ENCODE results near the gene EXOC6B. TPM values are rescaled to one million over a fixed set of nuclear protein-coding genes. Genes with fewer than 3 reads are reported as not detected.

The EXOC6B gene
- total and polyA plus RNA-seq, 11 donors = 18.4 to 192 (median 143) TPM

GRCh38 chr2:72414137-72414760 is 411.6 kb downstream of the EXOC6B start:
- intact Hi-C loops (cut with DNase I) = no loop called here
- H3K4me1 ChIP-seq = peaks cover 0 to 10% (median 0%) of the 10 kb centered on the region in 12 donors
- no peak overlapping the region for H3K4me3 ChIP-seq
- no peaks in the 10 kb centered on the region for H3K36me3 ChIP-seq
- 69 to 77% (median 72%) methylated on average over 2 of the region's 2 CpGs for WGBS, 4 donors
- H3K27me3 ChIP-seq = no peaks in the 10 kb centered on the region
- no peak overlapping the region for H3K27ac ChIP-seq
- TF ChIP-seq CTCF (IDR thresholded peaks at IDR 0.05) (no peak), POLR2A (IDR thresholded peaks at IDR 0.05) (no peak)
- DNase-seq = no peak
- ATAC-seq = no peak
- peaks cover 0 to 8% (median 0%) of the 10 kb centered on the region in 12 donors for H3K9me3 ChIP-seq

- Histone ChIP-seq H3K4me3 (no peak overlapping the region), H3K9me3 (peaks cover 0 to 11% (median 0%) of the 10 kb centered on the region in 12 donors), H3K27ac (no peak overlapping the region), H3K27me3 (no peaks in the 10 kb centered on the region), H3K4me1 (peaks cover 0 to 10% (median 0%) of the 10 kb centered on the region in 12 donors), H3K36me3 (no peaks in the 10 kb centered on the region)
- ATAC-seq = no peak
- intact Hi-C loops (cut with DNase I) = no loop called here
- no peak for DNase-seq
- WGBS, 4 donors = 90 to 97% (median 94%) methylated on average over 1 of the region's 1 CpG
- TF ChIP-seq POLR2A (IDR thresholded peaks at IDR 0.05) (no peak), CTCF (IDR thresholded peaks at IDR 0.05) (no peak)
These were observed 412.1 kb downstream of the EXOC6B start for GRCh38 chr2:72413716-72414115.

GRCh38 chr2:72412214-72412613 is 413.6 kb downstream of the EXOC6B start:
- ATAC-seq = no peak
- intact Hi-C loops (cut with DNase I) = no loop called here
- Histone ChIP-seq H3K4me1 (peaks cover 0 to 10% (median 0%) of the 10 kb centered on the region in 12 donors), H3K36me3 (no peaks in the 10 kb centered on the region), H3K9me3 (peaks cover 0 to 16% (median 0%) of the 10 kb centered on the region in 12 donors), H3K27ac (no peak overlapping the region), H3K27me3 (no peaks in the 10 kb centered on the region), H3K4me3 (no peak overlapping the region)
- 54 to 83% (median 63%) methylated on average over 1 of the region's 1 CpG for WGBS, 4 donors
- DNase-seq = no peak
- no peak for TF ChIP-seq CTCF (IDR thresholded peaks at IDR 0.05)
- no peak for TF ChIP-seq POLR2A (IDR thresholded peaks at IDR 0.05)

GRCh38 chr2:72399879-72400278 is 426.0 kb downstream of the EXOC6B start:
- H3K36me3 ChIP-seq = no peaks in the 10 kb centered on the region
- peaks cover 0 to 48% (median 11%) of the 10 kb centered on the region in 12 donors for H3K9me3 ChIP-seq
- H3K4me3 ChIP-seq = no peak overlapping the region
- intact Hi-C loops (cut with DNase I) = no loop called here
- no peaks in the 10 kb centered on the region for H3K27me3 ChIP-seq
- DNase-seq (no peak), ATAC-seq (no peak)
- TF ChIP-seq CTCF (IDR thresholded peaks at IDR 0.05) (no peak), POLR2A (IDR thresholded peaks at IDR 0.05) (no peak)
- no peak overlapping the region for H3K27ac ChIP-seq
- peaks cover 0 to 3% (median 0%) of the 10 kb centered on the region in 12 donors for H3K4me1 ChIP-seq

Measured in heart left ventricle (tissue), 16 donors.